GM12878 (cell line): ENCODE measurements around the gene AIP. TPM values are rescaled to one million over a fixed set of nuclear protein-coding genes. Genes with fewer than 3 reads are reported as not detected.

Experiments
- ATAC-seq: fragments of 200-7000 bp; cut with Tn5 transposase; 3 replicates; pipeline ENCODE4 v1.9.1; 2020; ENCODE audit warnings: mild to moderate bottlenecking, moderate library complexity
- BruUV-seq: library from RNA; stranded (reverse); fragments of 400-500 nt; replicated peaks from 2 replicates; lab custom pipeline; 2021; lab: Mats Ljungman, UMichigan
- CTCF ChIA-PET: fragments of 300-600 bp; sonication (Branson Sonifier 250); formaldehyde crosslinking; extraction: SDS; loops from one replicate; lab custom pipeline; 2021; ENCODE audit warnings: inconsistent platforms; lab: Yijun Ruan, JAX
- POLR2A ChIA-PET: fragments of 350-600 bp; formaldehyde crosslinking; extraction: SDS; loops from one replicate; lab custom pipeline; 2021; ENCODE audit warnings: inconsistent platforms; lab: Charles Lee
- RAD21 ChIA-PET: fragments of 300-600 bp; sonication (Branson Sonifier 250); formaldehyde crosslinking; loops from one replicate; lab custom pipeline; 2023; ENCODE audit warnings: antibody characterized with exemption; ENCODE audit not compliant: unreplicated experiment; lab: Charles Lee
- SMC1A ChIA-PET: fragments of 300-600 bp; sonication (Branson Sonifier 250); formaldehyde crosslinking; loops from one replicate; lab custom pipeline; 2023; ENCODE audit not compliant: unreplicated experiment, uncharacterized antibody; lab: Charles Lee
- DNase-seq: peaks from one replicate; pipeline ENCODE4 v3.0.0-alpha.2; 2011; ENCODE audit warnings: low read depth, low spot score
- FAIRE-seq: peaks from 3 replicates; lab custom pipeline; 2011; peaks lifted over from hg19 to GRCh38; lab: Jason Lieb, UNC
- H2AFZ ChIP-seq: 2 replicates; pipeline ENCODE4 v1.6.0; 2011; ENCODE audit warnings: low read depth, low read length, control low read depth; ENCODE audit not compliant: control insufficient read depth
- H3K27ac ChIP-seq: 2 replicates; pipeline ENCODE4 v1.5.1; 2011; ENCODE audit warnings: control low read depth; ENCODE audit not compliant: control insufficient read depth, insufficient read depth
- H3K27me3 ChIP-seq, 2 experiments: replicated peaks in 1 of 2; 2 replicates each; pipeline versions ENCODE4 v1.6.0 to v1.6.1; 2011; ENCODE audit warnings: low read length in 1 of 2; ENCODE audit not compliant: control insufficient read depth in 2 of 2, insufficient read depth in 2 of 2
- H3K36me3 ChIP-seq, 2 experiments: 2 replicates each; pipeline ENCODE4 v1.5.1; 2011; ENCODE audit warnings: low read length in 1 of 2; ENCODE audit not compliant: control insufficient read depth in 2 of 2, insufficient read depth in 2 of 2
- H3K4me1 ChIP-seq: 2 replicates; pipeline ENCODE4 v1.6.1; 2011; ENCODE audit warnings: mild to moderate bottlenecking, low read length, moderate library complexity, mixed read lengths; ENCODE audit not compliant: control insufficient read depth, insufficient read depth
- H3K4me2 ChIP-seq: 2 replicates; pipeline ENCODE4 v1.6.0; 2011; ENCODE audit warnings: control low read depth; ENCODE audit not compliant: control insufficient read depth, insufficient read depth
- H3K4me3 ChIP-seq: fragments of 200-600 bp; sonication (generic); 2 replicates; pipeline ENCODE4 v1.5.1; 2016
- H3K79me2 ChIP-seq: 2 replicates; pipeline ENCODE4 v1.6.0; 2011; ENCODE audit warnings: low read length; ENCODE audit not compliant: control insufficient read depth, insufficient read depth
- H3K9ac ChIP-seq: 2 replicates; pipeline ENCODE4 v1.8.0; 2011; ENCODE audit warnings: low read length, control low read depth, mixed read lengths; ENCODE audit not compliant: control insufficient read depth, insufficient read depth
- H3K9me3 ChIP-seq: replicated peaks from 3 replicates; pipeline ENCODE4 v1.5.1; 2011; ENCODE audit warnings: mild to moderate bottlenecking, low read length; ENCODE audit not compliant: control insufficient read depth, insufficient read depth
- H4K20me1 ChIP-seq: 2 replicates; pipeline ENCODE4 v1.6.0; 2011; ENCODE audit not compliant: control insufficient read depth, insufficient read depth
- CREM ChIP-seq: IDR thresholded peaks from 2 replicates; pipeline ENCODE4 v1.6.1; 2014; ENCODE audit warnings: antibody characterized with exemption, low read depth
- MLLT1 ChIP-seq: fragments of 450-650 bp; IDR thresholded peaks from 2 replicates; pipeline ENCODE4 v1.6.1; 2016; ENCODE audit warnings: mild to moderate bottlenecking
- PAX8 ChIP-seq: fragments of 450-650 bp; IDR thresholded peaks from 2 replicates; pipeline ENCODE4 v1.6.1; 2017; ENCODE audit warnings: mild to moderate bottlenecking, moderate library complexity
- SPI1 ChIP-seq: IDR thresholded peaks from 2 replicates; pipeline ENCODE4 v1.6.1; 2011; ENCODE audit warnings: low read depth, mild to moderate bottlenecking, low read length, moderate library complexity, borderline replicate concordance; ENCODE audit not compliant: insufficient read depth
- WGBS: methylation state at CpG from one replicate; pipeline ENCODE4 v1.1.6; 2016; ENCODE audit warnings: low lambda C conversion rate; ENCODE audit not compliant: insufficient replicate concordance, insufficient coverage; ENCODE audit errors: missing lambda C conversion rate; 5-methylcytosine and 5-hydroxymethylcytosine counted together
- in situ Hi-C: fragments of 300-500 bp; cut with MboI; formaldehyde crosslinking; loops from 9 replicates; pipeline ENCODE4 v1.14.3; 2018; ENCODE audit warnings: mixed read lengths
- intact Hi-C: fragments of 100-400 bp; cut with micrococcal nuclease; formaldehyde crosslinking; loops from one replicate; pipeline ENCODE4 v1.14.2; 2022; ENCODE audit not compliant: unreplicated experiment
- polyA plus RNA-seq, 11 experiments: library from polyadenylated mRNA; depleted of rRNA in 4 of 11; unstranded in 6 of 11; stranded (reverse) in 5 of 11; fragments of >200 nt; fragmentation: Nextera tagmentation in 4 of 11; fragmentation: Illumina TruSeq in 1 of 11; extraction: Ambion mirVana in 4 of 11; extraction: Trizol in 1 of 11; gene quantifications; 1 replicate in 1 of 11; 2 replicates in 10 of 11; pipeline versions ENCODE4 v1.2.1 to v1.2.3, GENCODE V29; 2011 to 2016; ENCODE audit warnings: inconsistent platforms in 2 of 11, missing spikeins in 2 of 11, low read depth in 1 of 11
- total RNA-seq, 4 experiments: library from RNA; depleted of rRNA in 3 of 4; stranded (reverse); fragments of >200 nt in 3 of 4; fragmentation: Illumina TruSeq in 1 of 4; extraction: Trizol in 1 of 4; gene quantifications; 2 replicates each; pipeline versions ENCODE4 v1.2.1 to v1.2.3, GENCODE V29; 2013 to 2021

The AIP gene
- total and polyA plus RNA-seq, 10 of the 15 experiments (the other 5 are each of a cell fraction or from before 2014, with no cell fraction given) = 12.6 to 164 (median 104) TPM

DNA sequence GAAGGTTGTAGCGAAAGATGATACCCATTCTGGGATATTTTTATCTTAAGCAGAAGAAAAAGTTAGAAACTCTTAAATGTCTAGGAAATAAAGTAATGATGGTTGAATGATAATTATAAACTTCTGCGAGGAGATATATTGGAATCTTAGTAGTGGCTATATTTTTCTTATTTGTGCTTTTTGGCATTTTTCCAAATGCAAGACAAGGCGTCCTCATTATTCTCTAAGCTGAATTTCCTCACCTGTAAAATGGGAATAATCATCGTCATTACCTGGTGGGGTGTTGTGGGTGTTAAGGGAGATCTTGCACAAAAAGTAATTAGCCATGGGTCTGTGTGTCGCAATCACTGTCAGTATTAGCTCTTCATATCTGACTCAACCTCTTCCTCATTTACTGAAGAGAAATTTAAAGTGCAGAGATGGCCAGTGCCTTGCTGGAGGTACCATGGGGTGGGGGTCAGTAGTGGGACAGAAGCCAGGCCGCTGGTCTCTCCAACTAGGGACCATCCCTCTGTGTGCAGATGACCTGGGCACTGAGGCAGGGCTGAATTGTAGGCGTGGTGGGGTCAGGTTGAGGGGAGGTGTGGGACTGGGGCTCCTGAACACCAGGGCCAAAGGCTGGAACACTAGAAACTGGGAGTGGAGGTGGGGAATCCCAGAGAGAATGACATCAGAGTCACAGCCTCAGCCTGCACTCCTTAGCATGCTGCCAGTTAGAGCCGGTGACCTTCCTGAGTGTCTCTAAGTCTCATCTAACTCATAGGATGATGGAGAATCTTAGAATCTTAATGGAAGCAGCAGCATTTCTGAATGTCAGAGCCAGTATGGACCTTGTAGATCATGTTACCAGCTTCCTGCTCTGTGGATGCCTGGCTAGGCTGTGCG lies 18.2 kb downstream of the AIP start:
- RAD21 ChIA-PET = no interaction called here
- Histone ChIP-seq H3K79me2 (peaks cover 16% of the 10 kb centered on the region), H3K9me3 (no peaks in the 10 kb centered on the region), H3K4me2 (no peak overlapping the region), H2AFZ (no peak overlapping the region), H3K27ac (no peak overlapping the region), H3K4me3 (no peak overlapping the region), H3K36me3 (peaks cover 0 to 3% of the 10 kb centered on the region in 2 experiments; a peak in 2 of 4 replicates), H3K9ac (no peak overlapping the region), H3K27me3 (no peaks in the 10 kb centered on the region), H3K4me1 (peaks cover 11% of the 10 kb centered on the region), H4K20me1 (no peaks in the 10 kb centered on the region)
- POLR2A ChIA-PET = interaction anchor here (1.0 kb wide), 1 partner anchor 18 kb away, joined by 3 read pairs; the partner anchor contains the start of gene AIP
- no peak for TF ChIP-seq CREM
- no peak for TF ChIP-seq PAX8
- CTCF ChIA-PET = interaction anchor here (1.1 kb wide), 1 partner anchor 100 kb away, joined by 3 read pairs; the partner anchor contains the start of gene PPP1CA
- SMC1A ChIA-PET = no interaction called here
- intact Hi-C loops (no loop called here), in situ Hi-C loops (no loop called here)
- no peak for ATAC-seq
- no peak for FAIRE-seq
- no TSS peak for BruUV-seq
- no peak for DNase-seq
- WGBS = 85% methylated on average over 9 of the region's 9 CpGs

GRCh38 chr11:67501854-67502253 lies 19.0 kb downstream of the AIP start:
- Histone ChIP-seq H3K4me2 (no peak overlapping the region), H3K27ac (no peak overlapping the region), H3K9me3 (no peaks in the 10 kb centered on the region), H3K36me3 (peaks cover 0 to 3% of the 10 kb centered on the region in 2 experiments; a peak in 2 of 4 replicates), H3K9ac (no peak overlapping the region), H4K20me1 (no peaks in the 10 kb centered on the region), H3K4me3 (no peak overlapping the region), H3K27me3 (no peaks in the 10 kb centered on the region), H2AFZ (no peak overlapping the region), H3K4me1 (peaks cover 19% of the 10 kb centered on the region), H3K79me2 (peaks cover 22% of the 10 kb centered on the region)
- ChIA-PET SMC1A (no interaction called here), RAD21 (interaction anchor here (1.1 to 1.5 kb wide), 3 partner anchors 14 to 101 kb away, joined by 3 read pairs; no protein-coding TSS in a partner anchor), POLR2A (no interaction called here), CTCF (no interaction called here)
- in situ Hi-C loops (no loop called here), intact Hi-C loops (no loop called here)
- TF ChIP-seq MLLT1 = peak; percentile 31; the same call in 1 of the 2 replicates
- no peak for TF ChIP-seq SPI1
- FAIRE-seq (no peak), DNase-seq (no peak), ATAC-seq (no peak)
- no TSS peak for BruUV-seq
- WGBS = 99% methylated on average over 18 of the region's 18 CpGs
